ENCODE data around the gene C21orf58. TPM values are rescaled to one million over a fixed set of nuclear protein-coding genes. Genes with fewer than 3 reads are reported as not detected.

C21orf58 gene
- total RNA-seq, 6 experiments from 2014 or later = 1.00 to 2.4 (median 1.4) TPM

DNA sequence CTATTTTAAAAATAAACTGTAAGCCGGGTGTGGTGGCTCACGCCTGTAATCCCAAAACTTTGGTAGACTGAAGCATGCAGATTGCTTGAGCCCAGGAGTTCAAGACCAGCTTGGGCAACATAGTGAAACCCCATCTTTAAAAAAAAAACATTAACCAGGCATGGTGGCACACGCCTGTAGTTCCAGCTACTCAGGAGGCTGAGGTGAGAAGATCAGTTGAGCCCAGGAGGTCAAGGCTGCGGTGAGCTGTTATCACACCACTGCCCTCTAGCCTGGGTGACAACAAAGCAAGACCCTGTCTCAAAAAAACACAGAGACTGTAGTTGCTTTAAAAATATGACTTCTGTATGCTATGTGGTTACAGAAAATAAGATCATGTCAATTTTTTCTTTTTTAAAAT is 70.8 kb downstream of the C21orf58 start:
- H3K36me3 ChIP-seq = peaks cover 0 to 92% (median 44%) of the 10 kb centered on the region in 4 donors
- intact Hi-C loops (cut with DNase I) = no loop called here

More for the DNA sequence above, 70.8 kb downstream of the C21orf58 start:
- WGBS (ENCODE audit: insufficient coverage, low coverage, low lambda C conversion rate, missing lambda C conversion rate) = 89% methylated on average over 2 of the region's 4 CpGs
- Histone ChIP-seq H3K27me3 (no peaks in the 10 kb centered on the region), H3K4me3 (no peak overlapping the region), H3K4me1 (no peaks in the 10 kb centered on the region), H3K9me3 (no peaks in the 10 kb centered on the region), H3K27ac (no peak overlapping the region)
- TF ChIP-seq POLR2A (IDR thresholded peaks at IDR 0.05) = no peak
- TF ChIP-seq, protein P1, sequence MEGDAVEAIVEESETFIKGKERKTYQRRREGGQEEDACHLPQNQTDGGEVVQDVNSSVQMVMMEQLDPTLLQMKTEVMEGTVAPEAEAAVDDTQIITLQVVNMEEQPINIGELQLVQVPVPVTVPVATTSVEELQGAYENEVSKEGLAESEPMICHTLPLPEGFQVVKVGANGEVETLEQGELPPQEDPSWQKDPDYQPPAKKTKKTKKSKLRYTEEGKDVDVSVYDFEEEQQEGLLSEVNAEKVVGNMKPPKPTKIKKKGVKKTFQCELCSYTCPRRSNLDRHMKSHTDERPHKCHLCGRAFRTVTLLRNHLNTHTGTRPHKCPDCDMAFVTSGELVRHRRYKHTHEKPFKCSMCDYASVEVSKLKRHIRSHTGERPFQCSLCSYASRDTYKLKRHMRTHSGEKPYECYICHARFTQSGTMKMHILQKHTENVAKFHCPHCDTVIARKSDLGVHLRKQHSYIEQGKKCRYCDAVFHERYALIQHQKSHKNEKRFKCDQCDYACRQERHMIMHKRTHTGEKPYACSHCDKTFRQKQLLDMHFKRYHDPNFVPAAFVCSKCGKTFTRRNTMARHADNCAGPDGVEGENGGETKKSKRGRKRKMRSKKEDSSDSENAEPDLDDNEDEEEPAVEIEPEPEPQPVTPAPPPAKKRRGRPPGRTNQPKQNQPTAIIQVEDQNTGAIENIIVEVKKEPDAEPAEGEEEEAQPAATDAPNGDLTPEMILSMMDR (IDR thresholded peaks at IDR 0.05) = no peak
- DNase-seq = no peak
- no peak for ATAC-seq

Other genes with a start within 250 kb of the C21orf58 start
- gene COL6A2, start 225.8 kb downstream of the C21orf58 start, total RNA-seq = 10 to 100 TPM; 17.3 to 81.7 (median 38.4) TPM
- gene FTCD, start 168.3 kb downstream of the C21orf58 start, total RNA-seq = 100 to 1,000 TPM; 141 to 668 (median 417) TPM
- gene SPATC1L, start 139.4 kb downstream of the C21orf58 start, total RNA-seq = 1 to 10 TPM in 1 of 6 experiments, under 1 TPM in 3, not detected in 2; 0.31 to 1.7 (median 0.51) TPM
- gene LSS, start 95.1 kb downstream of the C21orf58 start, total RNA-seq = 100 to 1,000 TPM in 1 of 6 experiments, 10 to 100 TPM in 5; 37.0 to 103 (median 59.6) TPM
- 10 to 100 TPM; 34.4 to 44.6 (median 40.7) TPM for gene MCM3AP, start 38.3 kb downstream of the C21orf58 start, total RNA-seq
- gene YBEY, start 37.5 kb downstream of the C21orf58 start, total RNA-seq = 10 to 100 TPM in 2 of 6 experiments, 1 to 10 TPM in 4; 6.3 to 16.0 (median 7.3) TPM
- gene PCNT, start 286 bp upstream of the C21orf58 start, total RNA-seq = 10 to 100 TPM in 5 of 6 experiments, 1 to 10 TPM in 1; 9.9 to 18.2 (median 14.1) TPM
- gene DIP2A, start 135.0 kb upstream of the C21orf58 start, total RNA-seq = 10 to 100 TPM; 12.3 to 14.4 (median 13.1) TPM